GM21723 (cell line): ENCODE results near the gene IDUA.
"Not testable (repeated sequence)": the region's sequence is repeated elsewhere in the genome, so short reads cannot be mapped to it uniquely, and the experiment has no call there.

Experiments
- ATAC-seq: cut with Tn5 transposase; IDR thresholded peaks from one replicate; pipeline ENCODE4 v1.9.1; 2021; ENCODE audit warnings: mild to moderate bottlenecking, moderate library complexity; ENCODE audit not compliant: unreplicated experiment

The IDUA gene

DNA sequence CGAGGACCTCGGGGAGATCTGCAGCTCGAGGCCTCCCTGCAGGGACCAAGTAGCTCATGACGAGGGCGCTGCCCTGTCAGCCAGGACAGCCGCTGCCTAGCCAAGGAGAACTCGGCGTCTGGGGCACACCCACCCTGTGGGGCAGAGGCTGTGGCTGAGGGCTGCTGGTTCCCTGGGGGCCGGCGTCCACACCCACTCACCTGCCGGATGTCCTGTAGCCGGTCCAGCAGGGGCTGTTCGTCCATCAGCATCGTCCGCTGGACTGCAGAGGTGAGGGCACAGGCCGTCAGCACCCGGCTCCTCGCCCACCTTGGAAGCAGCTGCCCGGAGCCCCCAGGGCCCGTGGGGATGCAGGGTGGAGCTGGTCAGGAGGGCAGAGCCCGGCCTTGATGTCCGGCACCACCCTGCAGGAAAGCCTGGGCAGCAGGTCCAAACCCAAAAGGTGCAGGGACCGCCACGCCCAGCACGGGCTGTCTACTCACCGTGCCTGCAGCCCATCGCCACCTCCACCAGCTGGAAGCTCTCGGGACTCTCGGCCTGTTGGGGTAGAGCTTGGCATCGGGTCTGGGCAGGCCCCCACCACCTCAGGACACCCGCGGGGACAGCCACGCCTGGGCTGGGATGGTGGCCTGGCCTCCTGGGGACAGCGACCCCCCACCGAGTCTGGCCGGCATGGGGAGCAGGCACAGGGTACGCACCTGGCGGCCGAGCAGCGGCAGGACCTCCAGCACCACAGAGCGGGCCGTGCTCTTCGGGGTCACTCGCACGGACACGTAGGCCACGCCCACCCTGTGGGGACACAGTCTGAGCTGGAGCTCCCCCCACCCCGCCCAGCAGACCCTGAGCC, 20.4 kb upstream of the IDUA start:
- ATAC-seq: no peak

- no peak for ATAC-seq
Observed at GRCh38 chr4:967113-968104, 19.4 kb upstream of the IDUA start.

- ATAC-seq: no peak
Observed at GRCh38 chr4:968221-968620, 18.6 kb upstream of the IDUA start.

GRCh38 chr4:968621-969394, 18.0 kb upstream of the IDUA start:
- ATAC-seq: no peak

DNA sequence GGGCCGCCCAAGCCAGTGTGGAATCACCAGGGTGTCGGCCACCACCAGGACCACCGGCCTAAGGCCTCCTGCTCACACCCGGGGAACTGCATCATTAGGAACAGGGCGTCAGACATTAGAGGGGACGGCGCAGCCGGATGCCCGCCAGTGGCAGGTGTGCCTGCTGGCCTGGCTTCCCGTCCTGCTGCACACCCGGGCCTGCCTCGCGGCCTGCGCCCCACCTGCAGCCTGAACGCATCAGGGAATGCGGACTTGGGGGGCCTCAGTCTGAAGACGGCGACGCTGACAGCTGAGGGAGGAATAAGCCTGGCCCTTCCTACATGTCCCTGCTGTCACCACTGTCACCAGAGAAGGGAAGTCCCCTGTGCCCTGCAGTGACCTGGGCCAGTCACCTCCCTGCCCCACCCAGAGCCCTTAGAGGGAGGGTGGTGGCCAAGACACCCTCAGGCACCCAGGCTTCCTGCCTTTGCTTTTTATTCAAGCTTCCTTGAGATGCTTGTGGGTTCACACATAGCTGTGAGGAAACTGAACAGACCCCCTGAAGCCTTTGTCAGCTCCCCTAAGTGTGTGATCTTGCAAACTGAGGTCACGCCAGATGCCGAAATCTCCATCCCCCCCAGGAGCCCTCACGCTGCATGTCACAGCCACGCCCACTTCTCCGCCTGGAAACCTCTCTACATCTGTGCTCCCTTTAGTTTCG, 16.6 kb upstream of the IDUA start:
- ATAC-seq: no peak

GRCh38 chr4:970854-971520, 15.9 kb upstream of the IDUA start:
- no peak for ATAC-seq

- no peak for ATAC-seq
Observed at GRCh38 chr4:971666-972500, 15.0 kb upstream of the IDUA start.

DNA sequence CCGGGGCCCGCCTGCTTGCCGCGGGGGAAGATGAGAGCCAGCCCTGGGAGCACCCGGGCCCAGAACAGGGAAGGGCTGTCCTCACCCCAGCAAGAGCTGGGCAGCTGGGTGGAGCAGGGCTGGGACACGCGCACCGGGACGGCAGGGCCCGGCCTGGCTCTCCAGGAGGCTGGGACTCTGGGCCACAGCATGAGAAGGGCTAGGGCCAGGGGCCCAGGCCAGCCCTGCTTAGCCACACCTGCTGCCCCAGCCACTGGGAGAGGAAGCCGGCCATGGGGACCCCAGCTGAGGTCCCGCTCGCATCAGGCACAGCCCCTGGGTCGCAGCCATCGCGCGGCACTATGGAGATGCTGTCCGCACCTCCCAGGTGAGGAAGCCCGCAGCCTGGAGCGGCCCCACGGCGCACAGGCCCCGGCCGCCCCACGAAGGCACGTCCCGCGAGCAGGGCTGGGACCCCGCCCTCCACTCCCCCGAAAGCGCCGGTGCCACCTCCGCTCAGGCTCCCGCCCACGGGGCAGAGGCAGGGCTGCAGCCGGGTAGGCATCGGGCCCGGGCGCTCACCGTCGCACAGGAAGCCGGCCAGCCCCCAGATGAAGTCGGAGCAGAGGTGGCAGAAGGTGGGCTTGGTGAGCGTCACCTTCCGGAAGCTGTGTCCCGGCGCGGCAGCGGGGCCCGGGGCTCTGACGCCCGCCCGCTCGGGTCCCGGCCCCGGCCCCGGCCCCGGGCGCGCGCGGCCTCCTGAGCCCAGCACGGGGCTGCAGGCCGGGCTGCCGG, 14.0 kb upstream of the IDUA start:
- ATAC-seq: peak; percentile 34

GRCh38 chr4:973431-974397, 13.1 kb upstream of the IDUA start, which contains the start of gene DGKQ:
Gene DGKQ, minus strand, starts transcription at chr4:973569. Its CDS starts 87 bp downstream, at chr4:973482.
- ATAC-seq: peak; percentile 57

GRCh38 chr4:974668-975067, 12.2 kb upstream of the IDUA start:
- ATAC-seq: no peak

DNA sequence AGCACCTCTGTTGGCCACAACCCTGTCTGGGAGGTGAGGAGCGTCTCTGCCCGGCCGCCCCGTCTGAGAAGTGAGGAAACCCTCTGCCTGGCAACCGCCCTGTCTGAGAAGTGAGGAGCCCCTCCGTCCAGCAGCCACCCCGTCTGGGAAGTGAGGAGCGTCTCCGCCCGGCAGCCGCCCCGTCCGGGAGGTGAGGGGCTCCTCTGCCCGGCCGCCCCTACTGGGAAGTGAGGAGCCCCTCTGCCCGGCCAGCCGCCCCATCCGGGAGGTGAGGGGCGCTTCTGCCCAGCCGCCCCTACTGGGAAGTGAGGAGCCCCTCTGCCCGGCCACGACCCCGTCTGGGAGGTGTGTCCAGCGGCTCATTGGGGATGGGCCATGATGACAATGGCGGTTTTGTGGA, 10.8 kb upstream of the IDUA start:
- ATAC-seq: not testable (repeated sequence)

DNA sequence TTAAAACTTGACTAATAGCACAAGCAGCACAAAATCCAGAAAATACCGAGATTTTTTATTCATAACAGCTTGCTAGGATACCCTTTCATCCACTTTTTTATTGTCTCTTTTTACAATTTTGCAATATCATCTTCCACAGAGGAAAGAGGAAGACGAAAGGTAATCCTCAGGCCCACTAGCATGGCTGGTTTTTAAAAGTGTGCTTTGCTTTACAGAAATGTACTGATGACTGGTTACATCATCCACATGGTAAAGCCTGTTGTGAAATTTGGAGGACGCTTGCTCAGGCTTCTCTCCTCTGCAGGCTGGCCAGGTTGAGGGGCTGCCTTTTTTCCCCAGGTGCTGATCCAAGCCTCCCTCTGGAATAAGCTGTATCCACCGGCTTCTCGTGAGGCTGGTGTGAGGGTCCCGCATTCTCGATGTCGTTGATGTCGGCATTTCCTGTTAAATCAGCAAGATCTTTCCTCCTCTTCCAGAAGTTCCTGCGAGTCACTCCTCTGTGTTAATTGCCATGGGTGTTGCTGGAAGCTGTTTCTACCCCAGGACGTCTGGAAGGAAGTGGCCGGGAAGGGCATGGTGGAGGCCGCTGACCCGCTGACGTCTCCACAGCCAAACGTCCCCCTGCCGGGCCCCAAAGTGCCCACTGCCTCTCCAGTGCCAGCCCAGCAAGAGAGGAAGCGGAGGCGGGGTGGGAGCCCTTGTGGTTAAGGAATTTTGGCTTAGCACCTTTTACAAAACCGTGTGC, 7.7 kb upstream of the IDUA start:
- no peak for ATAC-seq

DNA sequence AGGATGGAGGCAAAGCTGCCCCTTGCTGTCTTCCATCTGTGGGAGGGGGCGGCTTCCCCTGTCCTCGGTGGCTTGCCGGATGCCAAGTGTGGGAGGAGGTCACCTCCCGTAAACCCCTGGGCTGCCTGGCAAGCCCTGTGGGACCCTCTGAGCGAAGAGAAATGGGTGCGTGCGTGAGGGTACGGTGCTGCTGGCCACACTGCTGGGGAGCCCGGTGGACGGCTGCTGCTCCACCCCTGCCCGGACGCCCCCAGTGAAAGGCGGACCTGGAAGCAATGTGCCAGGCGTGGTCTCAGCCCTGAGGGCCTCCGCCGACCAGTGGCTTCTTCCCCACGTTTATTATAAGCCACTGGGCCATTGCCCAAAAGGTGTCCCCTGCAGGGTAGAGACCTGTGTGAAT, 4.6 kb upstream of the IDUA start:
- no peak for ATAC-seq

- ATAC-seq: no peak
Observed at GRCh38 chr4:982814-983213, 4.0 kb upstream of the IDUA start.

DNA sequence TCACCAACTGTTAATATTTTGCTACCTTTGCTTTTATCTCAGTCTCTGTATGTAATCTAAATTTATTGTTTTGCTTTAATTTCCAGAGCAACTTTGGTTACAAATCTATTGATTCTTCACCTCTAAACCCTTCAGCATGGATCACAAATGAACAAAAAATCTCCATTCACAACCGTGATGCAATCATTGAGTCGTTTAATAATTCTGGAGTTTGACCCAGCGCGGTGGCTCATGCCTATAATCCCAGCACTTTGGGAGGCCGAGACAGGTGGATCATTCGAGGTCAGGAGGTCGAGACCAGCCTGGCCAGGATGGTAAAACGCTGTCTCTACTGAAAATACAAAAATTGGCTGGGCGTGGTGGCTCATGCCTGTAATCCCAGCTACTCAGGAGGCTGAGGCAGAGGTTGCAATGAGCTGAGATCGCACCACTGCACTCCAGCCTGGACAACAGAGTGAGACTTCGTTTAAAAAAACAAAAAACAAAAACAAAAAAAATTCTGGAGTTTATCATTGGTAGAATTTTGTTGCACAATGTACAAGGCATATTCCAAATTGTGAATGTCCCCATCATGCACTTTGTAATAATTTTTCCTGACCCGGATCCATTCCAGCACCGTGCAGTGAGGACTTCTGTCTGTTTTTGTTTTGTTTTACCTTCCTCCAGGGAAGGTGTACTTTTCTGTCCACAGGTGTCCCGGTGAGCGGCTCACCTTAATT, 2.3 kb upstream of the IDUA start:
- no peak for ATAC-seq
